H1 (cell line): ENCODE results near the gene CYP2S1. TPM values are rescaled to one million over a fixed set of nuclear protein-coding genes. Genes with fewer than 3 reads are reported as not detected.

Experiments used
- CTCF ChIA-PET: fragments of 300-600 bp; sonication (Branson Sonifier 250); formaldehyde crosslinking; loops from one replicate; lab custom pipeline; 2021; ENCODE audit not compliant: partially characterized antibody; lab: Charles Lee
- POLR2A ChIA-PET: fragments of 300-600 bp; sonication (Branson Sonifier 250); formaldehyde crosslinking; loops from one replicate; lab custom pipeline; 2021; ENCODE audit warnings: inconsistent platforms; ENCODE audit not compliant: partially characterized antibody; lab: Charles Lee
- DNase-seq, 2 experiments: peaks; one replicate each; pipeline versions ENCODE4 v3.0.0 to v3.0.0-alpha.2; 2010 to 2022; ENCODE audit warnings: low spot score in 2 of 2, low read depth in 1 of 2, mixed read lengths in 1 of 2
- FAIRE-seq: peaks from 2 replicates; lab custom pipeline; 2011; peaks lifted over from hg19 to GRCh38; lab: Jason Lieb, UNC
- H2AFZ ChIP-seq: 2 replicates; pipeline ENCODE4 v1.8.1; 2012; ENCODE audit warnings: low read length, inconsistent platforms
- H2AK5ac ChIP-seq: 2 replicates; pipeline ENCODE4 v1.6.1; 2013; ENCODE audit warnings: low read depth, low read length
- H2BK120ac ChIP-seq: replicated peaks from 2 replicates; pipeline ENCODE3; 2013; ENCODE audit warnings: low read depth, low read length, inconsistent platforms
- H2BK12ac ChIP-seq: 2 replicates; pipeline ENCODE4 v1.6.1; 2013; ENCODE audit warnings: low read depth, low read length
- H2BK15ac ChIP-seq: 2 replicates; pipeline ENCODE4 v1.6.1; 2013; ENCODE audit warnings: low read length
- H2BK20ac ChIP-seq: 2 replicates; pipeline ENCODE4 v1.6.1; 2013; ENCODE audit warnings: low read length
- H2BK5ac ChIP-seq: 2 replicates; pipeline ENCODE4 v1.6.1; 2013; ENCODE audit warnings: low read depth, low read length
- H3K14ac ChIP-seq: 2 replicates; pipeline ENCODE4 v1.6.1; 2013; ENCODE audit warnings: inconsistent platforms; ENCODE audit not compliant: insufficient read length
- H3K18ac ChIP-seq: 2 replicates; pipeline ENCODE4 v1.6.1; 2013; ENCODE audit warnings: low read length; ENCODE audit errors: extremely low read depth
- H3K23ac ChIP-seq: 2 replicates; pipeline ENCODE4 v1.6.1; 2013; ENCODE audit warnings: inconsistent platforms; ENCODE audit not compliant: insufficient read length
- H3K23me2 ChIP-seq: 2 replicates; pipeline ENCODE4 v1.6.1; 2013; ENCODE audit warnings: low read depth, low read length
- H3K27ac ChIP-seq: 2 replicates; pipeline ENCODE4 v1.6.1; 2011; ENCODE audit warnings: low read depth, low read length, inconsistent platforms
- H3K27me3 ChIP-seq, 4 experiments: replicated peaks in 1 of 4; 1 replicate in 1 of 4; 2 replicates in 3 of 4; pipeline versions ENCODE4 v1.6.1 to v1.8.1; 2011 to 2013; ENCODE audit warnings: low read length in 3 of 4, mild to moderate bottlenecking in 3 of 4, inconsistent platforms in 2 of 4, mixed read lengths in 2 of 4, moderate library complexity in 1 of 4; ENCODE audit not compliant: control insufficient read depth in 3 of 4, insufficient read depth in 3 of 4; ENCODE audit errors: extremely low read depth in 1 of 4
- H3K36me3 ChIP-seq, 4 experiments: 2 replicates each; pipeline versions ENCODE4 v1.6.1 to v1.8.1; 2011 to 2013; ENCODE audit warnings: mild to moderate bottlenecking in 4 of 4, low read length in 3 of 4, moderate library complexity in 2 of 4, control low read depth in 1 of 4, inconsistent platforms in 1 of 4; ENCODE audit not compliant: insufficient read depth in 4 of 4, control insufficient read depth in 2 of 4
- H3K4ac ChIP-seq: replicated peaks from 2 replicates; pipeline ENCODE3; 2013; ENCODE audit warnings: low read length, low read depth, mixed read lengths, inconsistent platforms; ENCODE audit not compliant: insufficient read length
- H3K4me1 ChIP-seq, 4 experiments: replicated peaks in 1 of 4; 1 replicate in 1 of 4; 2 replicates in 3 of 4; pipeline versions ENCODE4 v1.6.1 to v1.8.1; 2011 to 2013; ENCODE audit warnings: low read length in 3 of 4, inconsistent platforms in 2 of 4, mixed read lengths in 1 of 4; ENCODE audit not compliant: insufficient read depth in 4 of 4, control insufficient read depth in 3 of 4
- H3K4me2 ChIP-seq, 2 experiments: 2 replicates each; pipeline versions ENCODE4 v1.6.1 to v1.8.1; 2011 to 2013; ENCODE audit warnings: low read depth in 2 of 2, low read length in 2 of 2, control low read depth in 1 of 2, inconsistent platforms in 1 of 2, mild to moderate bottlenecking in 1 of 2; ENCODE audit not compliant: insufficient read depth in 1 of 2
- H3K4me3 ChIP-seq, 4 experiments: fragments of 200-600, 300-600 bp in 1 of 4; sonication (generic), shearing (Covaris generic), sonication (Bioruptor Twin) in 1 of 4; 2 replicates each; pipeline versions ENCODE4 v1.5.1 to v1.8.1; 2011 to 2016; ENCODE audit warnings: low read length in 4 of 4, low read depth in 3 of 4, control low read depth in 2 of 4, inconsistent platforms in 2 of 4, mild to moderate bottlenecking in 2 of 4, mixed read lengths in 1 of 4, moderate library complexity in 1 of 4; ENCODE audit not compliant: insufficient read depth in 2 of 4; ENCODE audit errors: extremely low read depth in 1 of 4
- H3K56ac ChIP-seq: replicated peaks from 2 replicates; pipeline ENCODE3; 2013; ENCODE audit warnings: low read depth, mild to moderate bottlenecking, mixed read lengths, low read length, inconsistent platforms; ENCODE audit not compliant: insufficient read length
- H3K79me1 ChIP-seq: 2 replicates; pipeline ENCODE4 v1.6.1; 2013; ENCODE audit warnings: low read depth, low read length, control low read depth
- H3K79me2 ChIP-seq, 2 experiments: 2 replicates each; pipeline versions ENCODE4 v1.6.1 to v1.8.1; 2012 to 2013; ENCODE audit warnings: low read length in 2 of 2, mild to moderate bottlenecking in 2 of 2, inconsistent platforms in 1 of 2; ENCODE audit not compliant: insufficient read depth in 2 of 2, control insufficient read depth in 1 of 2
- H3K9ac ChIP-seq, 4 experiments: replicated peaks in 1 of 4; 1 replicate in 1 of 4; 2 replicates in 3 of 4; pipeline versions ENCODE4 v1.6.1 to v1.8.1; 2011 to 2013; ENCODE audit warnings: low read depth in 3 of 4, low read length in 3 of 4, control low read depth in 2 of 4, mild to moderate bottlenecking in 2 of 4, moderate library complexity in 2 of 4, inconsistent platforms in 1 of 4; ENCODE audit errors: extremely low read depth in 1 of 4
- H3K9me3 ChIP-seq, 2 experiments: 2 replicates each; pipeline versions ENCODE4 v1.6.1 to v1.8.1; 2012 to 2013; ENCODE audit warnings: mild to moderate bottlenecking in 2 of 2, moderate library complexity in 2 of 2, control low read depth in 1 of 2, inconsistent platforms in 1 of 2, low read depth in 1 of 2, low read length in 1 of 2, mixed read lengths in 1 of 2; ENCODE audit not compliant: insufficient read depth in 2 of 2
- H4K20me1 ChIP-seq, 2 experiments: replicated peaks in 1 of 2; 2 replicates each; pipeline versions ENCODE3 to v1.8.1; 2011 to 2013; ENCODE audit warnings: inconsistent platforms in 2 of 2, low read length in 2 of 2, mild to moderate bottlenecking in 1 of 2; ENCODE audit not compliant: insufficient read depth in 2 of 2, control insufficient read depth in 1 of 2
- H4K5ac ChIP-seq: 2 replicates; pipeline ENCODE4 v1.6.1; 2013; ENCODE audit warnings: low read length, low read depth, mixed read lengths, inconsistent platforms; ENCODE audit not compliant: insufficient read length
- H4K8ac ChIP-seq: 2 replicates; pipeline ENCODE4 v1.8.0; 2013; ENCODE audit warnings: mild to moderate bottlenecking, moderate library complexity, low read length, inconsistent platforms; ENCODE audit not compliant: insufficient read depth; ENCODE audit errors: extremely low read depth
- H4K91ac ChIP-seq: replicated peaks from 2 replicates; pipeline ENCODE3; 2013; ENCODE audit warnings: low read length, mixed read lengths, inconsistent platforms; ENCODE audit not compliant: insufficient read length
- BRCA1 ChIP-seq: IDR thresholded peaks from 2 replicates; pipeline ENCODE4 v1.6.1; 2012; ENCODE audit warnings: low read depth, low read length, improper control_type of control experiment
- CTCF ChIP-seq, 3 experiments: IDR thresholded peaks; 1 replicate in 2 of 3; 2 replicates in 1 of 3; pipeline versions ENCODE4 v1.5.1 to v1.6.1; 2011; ENCODE audit warnings: low read length in 3 of 3, mild to moderate bottlenecking in 3 of 3, inconsistent platforms in 2 of 3, low read depth in 1 of 3, moderate library complexity in 1 of 3; ENCODE audit not compliant: insufficient read depth in 1 of 3; ENCODE audit errors: control extremely low read depth in 1 of 3
- GTF2F1 ChIP-seq: IDR thresholded peaks from 2 replicates; pipeline ENCODE4 v1.6.1; 2012; ENCODE audit warnings: low read depth, low read length, improper control_type of control experiment, borderline replicate concordance
- HDAC6 ChIP-seq: IDR thresholded peaks from one replicate; pipeline ENCODE4 v1.7.1; 2012; ENCODE audit warnings: low read depth, mild to moderate bottlenecking, inconsistent platforms, low read length, moderate library complexity
- MAFK ChIP-seq: IDR thresholded peaks from 2 replicates; pipeline ENCODE4 v1.6.1; 2012; ENCODE audit warnings: low read depth, mild to moderate bottlenecking, improper control_type of control experiment, low read length
- RNF2 ChIP-seq: fragments of 200-900, 300-1000 bp; sonication (generic); IDR thresholded peaks from 2 replicates; pipeline ENCODE4 v1.7.1; 2016; ENCODE audit warnings: borderline replicate concordance, low read depth, mild to moderate bottlenecking, antibody characterized with exemption, low read length; ENCODE audit not compliant: poor library complexity, severe bottlenecking; ENCODE audit errors: missing control alignments
- SAP30 ChIP-seq: fragments of 300-600 bp; sonication (generic); IDR thresholded peaks from 2 replicates; pipeline ENCODE4 v1.7.1; 2012; ENCODE audit warnings: low read length, moderate library complexity, mild to moderate bottlenecking, inconsistent platforms; ENCODE audit not compliant: insufficient read depth, insufficient replicate concordance
- SIN3A ChIP-seq, 2 experiments: IDR thresholded peaks in 1 of 2; conservative IDR thresholded peaks in 1 of 2; 2 replicates each; pipeline ENCODE4 v1.6.1; 2011 to 2012; ENCODE audit warnings: low read length in 2 of 2, improper control_type of control experiment in 1 of 2, low read depth in 1 of 2, mild to moderate bottlenecking in 1 of 2
- SP2 ChIP-seq: IDR thresholded peaks from 2 replicates; pipeline ENCODE4 v1.6.1; 2012; ENCODE audit warnings: mild to moderate bottlenecking, low read length, inconsistent platforms
- SUZ12 ChIP-seq: fragments of 200-600 bp; sonication (generic); IDR thresholded peaks from 2 replicates; pipeline ENCODE4 v1.6.1; 2012; ENCODE audit warnings: mild to moderate bottlenecking, inconsistent platforms, low read length, moderate library complexity, mixed read lengths
- TAF1 ChIP-seq: IDR thresholded peaks from 2 replicates; pipeline ENCODE4 v1.6.1; 2011; ENCODE audit warnings: mild to moderate bottlenecking, low read depth, low read length
- WGBS, 2 experiments: shearing (Covaris generic) in 1 of 2; methylation state at CpG; one replicate each; pipeline versions ENCODE4 v1.1.6 to v1.1.7; 2013 to 2015; ENCODE audit warnings: low lambda C conversion rate in 2 of 2, mixed read lengths in 2 of 2, inconsistent platforms in 1 of 2, low coverage in 1 of 2, missing lambda C conversion rate in 1 of 2; ENCODE audit not compliant: insufficient replicate concordance in 2 of 2, insufficient coverage in 1 of 2, insufficient read length in 1 of 2; ENCODE audit errors: extremely low coverage in 1 of 2, missing lambda C conversion rate in 1 of 2; 5-methylcytosine and 5-hydroxymethylcytosine counted together
- polyA plus RNA-seq, 7 experiments: library from polyadenylated mRNA; depleted of rRNA in 3 of 7; stranded (reverse) in 5 of 7; unstranded in 2 of 7; fragments of >200 nt in 5 of 7; fragments of 200-250 nt in 2 of 7; gene quantifications; 1 replicate in 5 of 7; 2 replicates in 1 of 7; 4 replicates in 1 of 7; pipeline versions ENCODE4 v1.2.1 to v1.2.3, GENCODE V29; 2011 to 2013; ENCODE audit warnings: missing spikeins in 2 of 7, mixed read lengths in 2 of 7
- total RNA-seq: library from RNA; stranded (reverse); fragmentation: NEBNext Ultra II Directional; extraction: Animal tissue kit (Norgen Biotek cat#: 25700); gene quantifications from 2 replicates; pipeline ENCODE4 v1.2.1, GENCODE V29; 2021

Gene CYP2S1
- total and polyA plus RNA-seq, 2 of the 8 experiments (the other 6 are each of a cell fraction or from before 2014, with no cell fraction given), result 97.9 to 245 TPM

DNA sequence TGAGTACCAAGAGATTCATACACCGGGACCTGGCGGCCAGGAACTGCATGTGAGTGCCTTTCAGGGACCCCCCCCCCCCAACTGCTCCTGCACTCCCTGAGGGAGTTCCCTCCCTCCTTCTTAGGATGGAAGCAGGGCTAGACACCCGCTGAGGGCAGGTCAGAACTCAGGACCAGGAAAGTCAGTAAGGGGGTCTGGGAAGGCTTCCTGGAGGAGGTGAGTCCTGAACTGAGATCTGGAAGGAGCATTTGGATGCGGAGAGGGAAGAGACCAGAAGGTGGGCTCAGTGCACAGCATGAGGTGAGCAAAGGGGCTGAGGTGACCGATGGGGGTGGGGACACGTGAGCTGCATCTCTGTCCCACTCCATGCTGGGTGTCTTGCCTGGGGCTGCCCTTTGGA lies 60.6 kb downstream of the CYP2S1 start:
- ChIA-PET CTCF (interaction anchor here (0.5 to 1.8 kb wide), 5 partner anchors 17 to 524 kb away, joined by 3 to 7 read pairs (median 3); no protein-coding TSS in a partner anchor), POLR2A (interaction anchor here (1.6 to 1.8 kb wide), 2 partner anchors 17 to 29 kb away, joined by 4 read pairs; no protein-coding TSS in a partner anchor)
- Histone ChIP-seq H3K79me1 (no peaks in the 10 kb centered on the region; the same call in 1 of the 2 replicates), H3K18ac (no peak overlapping the region), H2BK12ac (no peak overlapping the region), H4K5ac (no peak overlapping the region), H3K9me3 (no peaks in the 10 kb centered on the region), H3K4me1 (no peaks in the 10 kb centered on the region), H2BK20ac (no peak overlapping the region), H2BK5ac (no peak overlapping the region), H4K91ac (no peak overlapping the region), H2AK5ac (no peak overlapping the region), H4K20me1 (no peaks in the 10 kb centered on the region), H3K23ac (no peak overlapping the region), H2AFZ (no peak overlapping the region), H3K9ac (no peak overlapping the region), H3K14ac (no peak overlapping the region), H3K23me2 (no peaks in the 10 kb centered on the region), H3K27ac (no peak overlapping the region), H3K4me2 (no peak overlapping the region), H3K79me2 (no peaks in the 10 kb centered on the region), H3K4ac (no peak overlapping the region), H3K36me3 (peaks cover 8 to 60% (median 42%) of the 10 kb centered on the region in 4 experiments; a peak in 7 of 8 replicates), H3K27me3 (no peaks in the 10 kb centered on the region), H3K56ac (no peak overlapping the region), H4K8ac (no peak overlapping the region; the same call in 1 of the 2 replicates), H3K4me3 (no peak overlapping the region), H2BK120ac (no peak overlapping the region), H2BK15ac (no peak overlapping the region)
- 92% methylated on average over 6 of the region's 6 CpGs; no CpG with 5 or more reads in 1 of the 2 experiments for WGBS, 2 experiments
- no peak for DNase-seq
- no peak for FAIRE-seq
- TF ChIP-seq SUZ12 (no peak), SAP30 (no peak), RNF2 (no peak), MAFK (no peak), CTCF (IDR thresholded peaks at IDR 0.05; ENCODE audit: control extremely low read depth in 1 of 3, insufficient read depth in 1 of 3, low read depth in 1 of 3, low read length in 3 of 3) (no peak), BRCA1 (no peak), GTF2F1 (no peak), SP2 (no peak), SIN3A (conservative IDR thresholded peaks at IDR 0.05 in 1 of 2, IDR thresholded peaks at IDR 0.05 in 1 of 2; ENCODE audit: low read depth in 1 of 2, low read length in 2 of 2) (no peak), TAF1 (no peak), HDAC6 (no peak)
